GM12878 (cell line): ENCODE results near the gene SCRT2. TPM values are rescaled to one million over a fixed set of nuclear protein-coding genes. Genes with fewer than 3 reads are reported as not detected.

Experiments used
- ATAC-seq: fragments of 200-7000 bp; cut with Tn5 transposase; 3 replicates; pipeline ENCODE4 v1.9.1; 2020; ENCODE audit warnings: mild to moderate bottlenecking, moderate library complexity
- BruUV-seq: library from RNA; stranded (reverse); fragments of 400-500 nt; replicated peaks from 2 replicates; lab custom pipeline; 2021; lab: Mats Ljungman, UMichigan
- CTCF ChIA-PET: fragments of 300-600 bp; sonication (Branson Sonifier 250); formaldehyde crosslinking; extraction: SDS; loops from one replicate; lab custom pipeline; 2021; ENCODE audit warnings: inconsistent platforms; lab: Yijun Ruan, JAX
- POLR2A ChIA-PET: fragments of 350-600 bp; formaldehyde crosslinking; extraction: SDS; loops from one replicate; lab custom pipeline; 2021; ENCODE audit warnings: inconsistent platforms; lab: Charles Lee
- RAD21 ChIA-PET: fragments of 300-600 bp; sonication (Branson Sonifier 250); formaldehyde crosslinking; loops from one replicate; lab custom pipeline; 2023; ENCODE audit warnings: antibody characterized with exemption; ENCODE audit not compliant: unreplicated experiment; lab: Charles Lee
- SMC1A ChIA-PET: fragments of 300-600 bp; sonication (Branson Sonifier 250); formaldehyde crosslinking; loops from one replicate; lab custom pipeline; 2023; ENCODE audit not compliant: unreplicated experiment, uncharacterized antibody; lab: Charles Lee
- DNase-seq: peaks from one replicate; pipeline ENCODE4 v3.0.0-alpha.2; 2011; ENCODE audit warnings: low read depth, low spot score
- FAIRE-seq: peaks from 3 replicates; lab custom pipeline; 2011; peaks lifted over from hg19 to GRCh38; lab: Jason Lieb, UNC
- H2AFZ ChIP-seq: 2 replicates; pipeline ENCODE4 v1.6.0; 2011; ENCODE audit warnings: low read depth, low read length, control low read depth; ENCODE audit not compliant: control insufficient read depth
- H3K27ac ChIP-seq: 2 replicates; pipeline ENCODE4 v1.5.1; 2011; ENCODE audit warnings: control low read depth; ENCODE audit not compliant: control insufficient read depth, insufficient read depth
- H3K27me3 ChIP-seq, 2 experiments: replicated peaks in 1 of 2; 2 replicates each; pipeline versions ENCODE4 v1.6.0 to v1.6.1; 2011; ENCODE audit warnings: low read length in 1 of 2; ENCODE audit not compliant: control insufficient read depth in 2 of 2, insufficient read depth in 2 of 2
- H3K36me3 ChIP-seq, 2 experiments: 2 replicates each; pipeline ENCODE4 v1.5.1; 2011; ENCODE audit warnings: low read length in 1 of 2; ENCODE audit not compliant: control insufficient read depth in 2 of 2, insufficient read depth in 2 of 2
- H3K4me1 ChIP-seq: 2 replicates; pipeline ENCODE4 v1.6.1; 2011; ENCODE audit warnings: mild to moderate bottlenecking, low read length, moderate library complexity, mixed read lengths; ENCODE audit not compliant: control insufficient read depth, insufficient read depth
- H3K4me2 ChIP-seq: 2 replicates; pipeline ENCODE4 v1.6.0; 2011; ENCODE audit warnings: control low read depth; ENCODE audit not compliant: control insufficient read depth, insufficient read depth
- H3K4me3 ChIP-seq: fragments of 200-600 bp; sonication (generic); 2 replicates; pipeline ENCODE4 v1.5.1; 2016
- H3K79me2 ChIP-seq: 2 replicates; pipeline ENCODE4 v1.6.0; 2011; ENCODE audit warnings: low read length; ENCODE audit not compliant: control insufficient read depth, insufficient read depth
- H3K9ac ChIP-seq: 2 replicates; pipeline ENCODE4 v1.8.0; 2011; ENCODE audit warnings: low read length, control low read depth, mixed read lengths; ENCODE audit not compliant: control insufficient read depth, insufficient read depth
- H3K9me3 ChIP-seq: replicated peaks from 3 replicates; pipeline ENCODE4 v1.5.1; 2011; ENCODE audit warnings: mild to moderate bottlenecking, low read length; ENCODE audit not compliant: control insufficient read depth, insufficient read depth
- H4K20me1 ChIP-seq: 2 replicates; pipeline ENCODE4 v1.6.0; 2011; ENCODE audit not compliant: control insufficient read depth, insufficient read depth
- CBFB ChIP-seq: IDR thresholded peaks from 2 replicates; pipeline ENCODE4 v1.6.1; 2016; ENCODE audit warnings: antibody characterized with exemption, low read depth
- ESRRA ChIP-seq: IDR thresholded peaks from 2 replicates; pipeline ENCODE4 v1.6.1; 2012; ENCODE audit warnings: mild to moderate bottlenecking, low read length, improper control_type of control experiment
- ETV6 ChIP-seq, 2 experiments: fragments of 450-650 bp in 1 of 2; IDR thresholded peaks in 1 of 2; conservative IDR thresholded peaks in 1 of 2; 2 replicates each; pipeline ENCODE4 v1.6.1; 2014; ENCODE audit warnings: antibody characterized with exemption in 1 of 2, borderline replicate concordance in 1 of 2, low read depth in 1 of 2, mild to moderate bottlenecking in 1 of 2, moderate library complexity in 1 of 2
- FOXK2 ChIP-seq: fragments of 450-650 bp; IDR thresholded peaks from 2 replicates; pipeline ENCODE4 v1.6.1; 2017; ENCODE audit warnings: mild to moderate bottlenecking, moderate library complexity
- GATAD2B ChIP-seq: fragments of 450-650 bp; conservative IDR thresholded peaks from 2 replicates; pipeline ENCODE4 v1.6.1; 2017; ENCODE audit warnings: low read depth, mild to moderate bottlenecking, moderate library complexity
- HDAC2 ChIP-seq: fragments of 200-600 bp; sonication (generic); IDR thresholded peaks from 2 replicates; pipeline ENCODE4 v1.6.1; 2017
- MEF2B ChIP-seq: fragments of 450-650 bp; IDR thresholded peaks from 2 replicates; pipeline ENCODE4 v1.6.1; 2018; ENCODE audit warnings: mild to moderate bottlenecking, moderate library complexity; ENCODE audit not compliant: partially characterized antibody, poor library complexity, severe bottlenecking
- MTA2 ChIP-seq: fragments of 450-650 bp; IDR thresholded peaks from 2 replicates; pipeline ENCODE4 v1.6.1; 2016; ENCODE audit warnings: low read depth, mild to moderate bottlenecking, moderate library complexity
- PAX8 ChIP-seq: fragments of 450-650 bp; IDR thresholded peaks from 2 replicates; pipeline ENCODE4 v1.6.1; 2017; ENCODE audit warnings: mild to moderate bottlenecking, moderate library complexity
- RAD21 ChIP-seq: IDR thresholded peaks from 2 replicates; pipeline ENCODE4 v1.6.1; 2011; ENCODE audit warnings: mild to moderate bottlenecking, low read depth, low read length, moderate library complexity; ENCODE audit not compliant: insufficient read depth
- RCOR1 ChIP-seq: conservative IDR thresholded peaks from 2 replicates; pipeline ENCODE4 v1.6.1; 2012; ENCODE audit warnings: low read depth, low read length, improper control_type of control experiment
- SREBF1 ChIP-seq: IDR thresholded peaks from 2 replicates; pipeline ENCODE4 v1.6.1; 2012; ENCODE audit warnings: mild to moderate bottlenecking, low read length
- TBL1XR1 ChIP-seq: IDR thresholded peaks from 2 replicates; pipeline ENCODE4 v1.6.1; 2012; ENCODE audit warnings: low read depth, low read length, improper control_type of control experiment
- TCF7 ChIP-seq: IDR thresholded peaks from 2 replicates; pipeline ENCODE4 v1.6.1; 2014; ENCODE audit warnings: antibody characterized with exemption, borderline replicate concordance
- ZNF274 ChIP-seq: IDR thresholded peaks from one replicate; pipeline ENCODE4 v1.8.0; 2011; ENCODE audit not compliant: insufficient read length, insufficient read depth
- WGBS: methylation state at CpG from one replicate; pipeline ENCODE4 v1.1.6; 2016; ENCODE audit warnings: low lambda C conversion rate; ENCODE audit not compliant: insufficient replicate concordance, insufficient coverage; ENCODE audit errors: missing lambda C conversion rate; 5-methylcytosine and 5-hydroxymethylcytosine counted together
- in situ Hi-C: fragments of 300-500 bp; cut with MboI; formaldehyde crosslinking; loops from 9 replicates; pipeline ENCODE4 v1.14.3; 2018; ENCODE audit warnings: mixed read lengths
- intact Hi-C: fragments of 100-400 bp; cut with micrococcal nuclease; formaldehyde crosslinking; loops from one replicate; pipeline ENCODE4 v1.14.2; 2022; ENCODE audit not compliant: unreplicated experiment
- polyA plus RNA-seq, 11 experiments: library from polyadenylated mRNA; depleted of rRNA in 4 of 11; unstranded in 6 of 11; stranded (reverse) in 5 of 11; fragments of >200 nt; fragmentation: Nextera tagmentation in 4 of 11; fragmentation: Illumina TruSeq in 1 of 11; extraction: Ambion mirVana in 4 of 11; extraction: Trizol in 1 of 11; gene quantifications; 1 replicate in 1 of 11; 2 replicates in 10 of 11; pipeline versions ENCODE4 v1.2.1 to v1.2.3, GENCODE V29; 2011 to 2016; ENCODE audit warnings: inconsistent platforms in 2 of 11, missing spikeins in 2 of 11, low read depth in 1 of 11
- total RNA-seq, 4 experiments: library from RNA; depleted of rRNA in 3 of 4; stranded (reverse); fragments of >200 nt in 3 of 4; fragmentation: Illumina TruSeq in 1 of 4; extraction: Trizol in 1 of 4; gene quantifications; 2 replicates each; pipeline versions ENCODE4 v1.2.1 to v1.2.3, GENCODE V29; 2013 to 2021
- TF ChIP-seq, protein P1 (sequence below): fragments of 450-650 bp; IDR thresholded peaks from 2 replicates; pipeline ENCODE4 v1.6.1; 2014; ENCODE audit warnings: mild to moderate bottlenecking

SCRT2 gene
- total and polyA plus RNA-seq, 10 of the 15 experiments (the other 5 are each of a cell fraction or from before 2014, with no cell fraction given), result not detected

DNA sequence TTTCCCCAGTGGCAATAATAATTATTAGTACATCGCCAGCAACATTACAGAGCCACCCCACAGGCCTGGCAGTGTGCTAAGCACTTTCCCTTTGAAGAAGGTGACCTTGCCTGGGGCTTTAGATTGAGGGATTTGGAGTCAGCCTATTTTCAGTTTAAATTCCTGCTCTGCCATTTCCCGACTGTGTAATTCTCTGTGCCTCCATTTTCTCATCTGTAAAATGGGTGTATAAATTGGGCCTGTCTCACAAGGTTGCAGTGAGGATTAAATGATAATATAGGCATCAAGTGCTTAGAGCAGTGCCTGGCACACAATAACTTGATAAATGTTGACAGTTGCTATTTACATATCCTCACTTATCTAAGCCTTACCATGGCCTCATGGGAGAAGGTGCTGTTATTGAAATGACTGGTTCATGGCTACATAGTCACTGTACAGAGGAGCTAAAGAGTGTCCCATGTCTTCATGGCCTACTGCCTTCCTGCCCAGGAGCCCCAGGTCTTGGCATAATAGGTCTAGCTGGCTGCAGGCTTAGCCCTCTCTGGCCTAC lies 5.1 kb upstream of the SCRT2 start:
- no peak overlapping the region for H3K9ac ChIP-seq
- ATAC-seq (peak; percentile 47), DNase-seq (no peak), FAIRE-seq (no peak)
- WGBS, result 0% methylated on average over 2 of the region's 2 CpGs
- peaks cover 4% of the 10 kb centered on the region; the same call in 1 of the 2 replicates for H3K4me1 ChIP-seq
- BruUV-seq, result no TSS peak
- H3K79me2 ChIP-seq, result no peaks in the 10 kb centered on the region
- in situ Hi-C loops (no loop called here), intact Hi-C loops (no loop called here)
- POLR2A ChIA-PET, result no interaction called here
- no peak overlapping the region for H2AFZ ChIP-seq
- H4K20me1 ChIP-seq, result no peaks in the 10 kb centered on the region
- TF ChIP-seq HDAC2 (no peak), ESRRA (no peak), MEF2B (peak; percentile 47), ETV6 (conservative IDR thresholded peaks at IDR 0.05 in 1 of 2, IDR thresholded peaks at IDR 0.05 in 1 of 2; ENCODE audit: borderline replicate concordance in 1 of 2, low read depth in 1 of 2) (no peak), SREBF1 (no peak)
- H3K4me2 ChIP-seq, result no peak overlapping the region
- no peak overlapping the region for H3K4me3 ChIP-seq
- CTCF ChIA-PET, result interaction anchor here (1.5 kb wide), 1 partner anchor 120 kb away, joined by 3 read pairs; no protein-coding TSS in a partner anchor
- peaks cover 2 to 5% of the 10 kb centered on the region in 2 experiments; a peak in 3 of 4 replicates for H3K27me3 ChIP-seq
- RAD21 ChIA-PET, result no interaction called here
- no peak overlapping the region for H3K27ac ChIP-seq
- SMC1A ChIA-PET, result interaction anchor here (0.6 kb wide), 1 partner anchor 206 kb away, joined by 3 read pairs; no protein-coding TSS in a partner anchor
- H3K36me3 ChIP-seq, result no peaks in the 10 kb centered on the region
- H3K9me3 ChIP-seq, result no peaks in the 10 kb centered on the region

GRCh38 chr20:677957-678356 lies 2.4 kb upstream of the SCRT2 start:
- DNase-seq (no peak), ATAC-seq (peak; percentile 75), FAIRE-seq (no peak)
- H2AFZ ChIP-seq, result no peak overlapping the region
- no peaks in the 10 kb centered on the region for H3K9me3 ChIP-seq
- no peak overlapping the region for H3K9ac ChIP-seq
- intact Hi-C loops, result no loop called here
- SMC1A ChIA-PET, result no interaction called here
- WGBS, result 16% methylated on average over 5 of the region's 5 CpGs
- CTCF ChIA-PET, result interaction anchor here (0.7 to 2.3 kb wide), 3 partner anchors 10 to 115 kb away, joined by 3 to 10 read pairs (median 5); no protein-coding TSS in a partner anchor
- no peak overlapping the region for H3K4me2 ChIP-seq
- no peak overlapping the region for H3K27ac ChIP-seq
- peaks cover 4% of the 10 kb centered on the region; the same call in 1 of the 2 replicates for H3K4me1 ChIP-seq
- H3K4me3 ChIP-seq, result no peak overlapping the region
- RAD21 ChIA-PET, result no interaction called here
- peaks cover 3 to 9% of the 10 kb centered on the region in 2 experiments for H3K27me3 ChIP-seq
- in situ Hi-C loops, result no loop called here
- no peaks in the 10 kb centered on the region for H3K36me3 ChIP-seq
- H3K79me2 ChIP-seq, result no peaks in the 10 kb centered on the region
- no peaks in the 10 kb centered on the region for H4K20me1 ChIP-seq
- BruUV-seq, result no TSS peak
- POLR2A ChIA-PET, result no interaction called here
- TF ChIP-seq GATAD2B, result no peak
- no peak for TF ChIP-seq MTA2
- no peak for TF ChIP-seq RAD21
- no peak for TF ChIP-seq TBL1XR1
- TF ChIP-seq TCF7, result no peak
- no peak for TF ChIP-seq MEF2B
- no peak for TF ChIP-seq FOXK2
- TF ChIP-seq RCOR1, result no peak
- TF ChIP-seq CBFB, result no peak
- TF ChIP-seq ZNF274, result no peak
- TF ChIP-seq, protein P1, sequence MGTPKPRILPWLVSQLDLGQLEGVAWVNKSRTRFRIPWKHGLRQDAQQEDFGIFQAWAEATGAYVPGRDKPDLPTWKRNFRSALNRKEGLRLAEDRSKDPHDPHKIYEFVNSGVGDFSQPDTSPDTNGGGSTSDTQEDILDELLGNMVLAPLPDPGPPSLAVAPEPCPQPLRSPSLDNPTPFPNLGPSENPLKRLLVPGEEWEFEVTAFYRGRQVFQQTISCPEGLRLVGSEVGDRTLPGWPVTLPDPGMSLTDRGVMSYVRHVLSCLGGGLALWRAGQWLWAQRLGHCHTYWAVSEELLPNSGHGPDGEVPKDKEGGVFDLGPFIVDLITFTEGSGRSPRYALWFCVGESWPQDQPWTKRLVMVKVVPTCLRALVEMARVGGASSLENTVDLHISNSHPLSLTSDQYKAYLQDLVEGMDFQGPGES, result no peak
- no peak for TF ChIP-seq PAX8
